Suprapubic skin (tissue), 3 donors: ENCODE results near the gene CFAP74.

Experiments
- CTCF ChIP-seq, 2 donors: fragments of 200-600 bp in 1 of 2; fragments of 450-650 bp in 1 of 2; sonication (generic) in 1 of 2; IDR thresholded peaks; one replicate each; pipeline ENCODE4 v1.5.1; 2016 to 2019; ENCODE audit warnings: antibody characterized with exemption in 2 of 2, mild to moderate bottlenecking in 1 of 2, moderate library complexity in 1 of 2
- POLR2AphosphoS5 ChIP-seq, 3 donors: sonication (generic); formaldehyde crosslinking; IDR thresholded peaks; one replicate each; pipeline ENCODE4 v1.6.1; 2017; ENCODE audit warnings: antibody characterized with exemption in 3 of 3

DNA sequence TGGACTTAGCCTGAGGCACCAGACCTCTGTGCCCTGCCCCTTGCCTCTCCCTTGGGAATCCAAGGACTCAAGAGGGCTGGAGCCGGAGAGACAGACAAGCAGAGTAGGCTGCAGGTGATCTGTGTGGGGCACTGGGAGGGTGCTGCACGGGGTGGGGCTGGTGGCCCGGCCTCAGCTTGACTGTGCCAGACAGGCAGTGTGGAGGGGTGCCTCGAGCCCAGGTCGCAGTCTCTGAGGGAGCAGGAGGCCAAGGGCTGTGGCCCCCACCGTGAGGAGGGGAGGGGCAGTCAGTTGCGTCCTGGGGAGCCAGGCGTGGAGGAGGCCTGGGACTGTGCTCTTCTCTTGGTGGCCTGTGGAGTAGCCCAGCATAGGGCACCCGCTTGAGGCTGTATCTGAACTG lies 19.6 kb upstream of the CFAP74 start:
- TF ChIP-seq CTCF (IDR thresholded peaks at IDR 0.05): no peak
- no peak for TF ChIP-seq POLR2AphosphoS5 (IDR thresholded peaks at IDR 0.05)
